Vagina (tissue), 2 donors: ENCODE results near the gene ABCA13.

Source experiments
- POLR2A ChIP-seq, 2 donors: fragments of 450-650 bp; IDR thresholded peaks; one replicate each; pipeline ENCODE4 v1.6.1; 2017; ENCODE audit warnings: antibody characterized with exemption in 2 of 2, mild to moderate bottlenecking in 2 of 2, moderate library complexity in 2 of 2
- TF ChIP-seq, protein P1 (sequence below), 3 experiments: fragments of 450-650 bp in 2 of 3; fragments of 200-600 bp in 1 of 3; sonication (generic) in 1 of 3; IDR thresholded peaks; one replicate each; pipeline ENCODE4 v1.5.1; 2017 to 2019; ENCODE audit warnings: antibody characterized with exemption in 3 of 3, mild to moderate bottlenecking in 2 of 3, moderate library complexity in 2 of 3

DNA sequence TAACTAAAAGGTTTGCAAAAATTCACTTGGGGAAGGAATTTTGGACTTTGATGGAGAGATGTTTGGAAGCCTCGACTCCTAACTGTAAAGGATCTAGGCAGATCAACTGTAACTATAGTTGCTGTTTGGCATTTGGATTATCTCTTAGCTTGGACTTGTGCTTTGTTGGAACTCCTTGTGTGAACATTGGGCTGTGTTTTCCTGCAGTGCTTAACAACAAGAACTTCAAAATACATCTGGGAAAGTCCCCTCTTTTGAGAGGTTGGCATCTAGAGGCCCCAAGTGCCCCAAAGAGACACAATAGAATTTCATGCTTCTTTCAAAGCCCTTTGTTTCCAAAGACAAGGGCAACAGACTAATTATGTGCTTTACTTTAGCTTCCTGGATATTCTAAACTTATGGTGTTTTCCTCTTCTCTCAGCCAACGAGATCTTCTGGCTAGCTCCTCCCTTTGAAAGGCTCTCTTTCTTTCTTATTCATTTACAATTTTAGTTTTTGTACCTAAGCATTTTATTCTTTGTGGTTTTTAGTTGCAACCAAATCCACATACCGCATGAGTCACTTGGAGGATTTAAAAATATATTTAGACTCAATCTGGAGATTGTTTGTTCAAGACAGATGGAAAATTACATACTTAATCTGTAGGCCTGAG is 11.6 kb downstream of the ABCA13 start:
- no peak for TF ChIP-seq POLR2A (IDR thresholded peaks at IDR 0.05)
- TF ChIP-seq, protein P1, sequence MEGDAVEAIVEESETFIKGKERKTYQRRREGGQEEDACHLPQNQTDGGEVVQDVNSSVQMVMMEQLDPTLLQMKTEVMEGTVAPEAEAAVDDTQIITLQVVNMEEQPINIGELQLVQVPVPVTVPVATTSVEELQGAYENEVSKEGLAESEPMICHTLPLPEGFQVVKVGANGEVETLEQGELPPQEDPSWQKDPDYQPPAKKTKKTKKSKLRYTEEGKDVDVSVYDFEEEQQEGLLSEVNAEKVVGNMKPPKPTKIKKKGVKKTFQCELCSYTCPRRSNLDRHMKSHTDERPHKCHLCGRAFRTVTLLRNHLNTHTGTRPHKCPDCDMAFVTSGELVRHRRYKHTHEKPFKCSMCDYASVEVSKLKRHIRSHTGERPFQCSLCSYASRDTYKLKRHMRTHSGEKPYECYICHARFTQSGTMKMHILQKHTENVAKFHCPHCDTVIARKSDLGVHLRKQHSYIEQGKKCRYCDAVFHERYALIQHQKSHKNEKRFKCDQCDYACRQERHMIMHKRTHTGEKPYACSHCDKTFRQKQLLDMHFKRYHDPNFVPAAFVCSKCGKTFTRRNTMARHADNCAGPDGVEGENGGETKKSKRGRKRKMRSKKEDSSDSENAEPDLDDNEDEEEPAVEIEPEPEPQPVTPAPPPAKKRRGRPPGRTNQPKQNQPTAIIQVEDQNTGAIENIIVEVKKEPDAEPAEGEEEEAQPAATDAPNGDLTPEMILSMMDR (IDR thresholded peaks at IDR 0.05) = no peak
